ENCODE measurements around the gene EFNB1.

EFNB1 gene

DNA sequence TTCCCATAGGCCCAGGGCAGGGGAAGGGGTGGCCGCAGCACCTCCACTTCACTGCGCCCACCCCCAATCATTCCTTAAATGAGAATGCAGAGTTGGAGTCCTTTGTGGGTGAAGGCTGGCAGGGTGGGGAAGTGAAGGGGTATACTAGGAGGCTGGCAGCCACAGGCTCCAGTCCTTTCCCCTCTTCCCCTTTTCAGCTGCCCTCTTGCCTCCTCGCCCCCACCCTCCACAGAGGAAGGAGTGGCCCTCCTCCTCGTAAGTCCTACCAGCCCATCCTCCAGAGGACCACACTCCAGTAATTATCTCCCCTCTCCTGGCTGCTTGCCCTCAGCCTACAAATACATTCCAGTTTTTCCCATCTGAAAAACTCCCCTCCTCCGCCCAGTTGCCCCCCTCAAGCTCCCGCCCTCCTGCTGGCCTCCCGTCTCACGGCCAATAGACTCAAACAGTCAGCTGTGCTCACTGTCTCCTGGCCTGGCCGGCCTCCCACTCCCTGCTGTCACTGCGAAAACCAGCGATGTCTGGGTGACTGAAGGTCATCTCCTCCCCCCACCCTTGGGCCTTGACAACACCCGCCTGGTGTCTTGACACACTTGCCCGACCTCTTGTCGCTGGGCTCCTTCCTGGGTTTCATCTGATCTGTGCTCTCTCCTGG lies 38.8 kb downstream of the EFNB1 start:
- Histone ChIP-seq H3K36me3 (ENCODE audit: control insufficient read depth, insufficient read depth, low read length) (no peaks in the 10 kb centered on the region), H3K4me3 (replicated peaks; ENCODE audit: low read depth, low read length) (no peak overlapping the region), H3K27me3 (replicated peaks; ENCODE audit: control insufficient read depth, insufficient read depth, low read length) (0 out of 2 replicates have a peak, but pooled peaks cover 1% of the 10 kb centered on the region)
- no peak for DNase-seq (ENCODE audit: extremely low read depth, insufficient read length)
- TF ChIP-seq, protein P1, sequence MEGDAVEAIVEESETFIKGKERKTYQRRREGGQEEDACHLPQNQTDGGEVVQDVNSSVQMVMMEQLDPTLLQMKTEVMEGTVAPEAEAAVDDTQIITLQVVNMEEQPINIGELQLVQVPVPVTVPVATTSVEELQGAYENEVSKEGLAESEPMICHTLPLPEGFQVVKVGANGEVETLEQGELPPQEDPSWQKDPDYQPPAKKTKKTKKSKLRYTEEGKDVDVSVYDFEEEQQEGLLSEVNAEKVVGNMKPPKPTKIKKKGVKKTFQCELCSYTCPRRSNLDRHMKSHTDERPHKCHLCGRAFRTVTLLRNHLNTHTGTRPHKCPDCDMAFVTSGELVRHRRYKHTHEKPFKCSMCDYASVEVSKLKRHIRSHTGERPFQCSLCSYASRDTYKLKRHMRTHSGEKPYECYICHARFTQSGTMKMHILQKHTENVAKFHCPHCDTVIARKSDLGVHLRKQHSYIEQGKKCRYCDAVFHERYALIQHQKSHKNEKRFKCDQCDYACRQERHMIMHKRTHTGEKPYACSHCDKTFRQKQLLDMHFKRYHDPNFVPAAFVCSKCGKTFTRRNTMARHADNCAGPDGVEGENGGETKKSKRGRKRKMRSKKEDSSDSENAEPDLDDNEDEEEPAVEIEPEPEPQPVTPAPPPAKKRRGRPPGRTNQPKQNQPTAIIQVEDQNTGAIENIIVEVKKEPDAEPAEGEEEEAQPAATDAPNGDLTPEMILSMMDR (IDR thresholded peaks at IDR 0.05; ENCODE audit: insufficient read depth, low read length, poor library complexity, severe bottlenecking), result no peak

- Histone ChIP-seq H3K4me3 (replicated peaks; ENCODE audit: low read depth, low read length) (no peak overlapping the region), H3K27me3 (replicated peaks; ENCODE audit: control insufficient read depth, insufficient read depth, low read length) (0 out of 2 replicates have a peak, but pooled peaks cover 1% of the 10 kb centered on the region), H3K36me3 (ENCODE audit: control insufficient read depth, insufficient read depth, low read length) (no peaks in the 10 kb centered on the region)
- TF ChIP-seq, protein P1 (IDR thresholded peaks at IDR 0.05; ENCODE audit: insufficient read depth, low read length, poor library complexity, severe bottlenecking), result no peak
- DNase-seq (ENCODE audit: extremely low read depth, insufficient read length), result no peak
Observed at GRCh38 chrX:68868316-68868715, 39.5 kb downstream of the EFNB1 start.

DNA sequence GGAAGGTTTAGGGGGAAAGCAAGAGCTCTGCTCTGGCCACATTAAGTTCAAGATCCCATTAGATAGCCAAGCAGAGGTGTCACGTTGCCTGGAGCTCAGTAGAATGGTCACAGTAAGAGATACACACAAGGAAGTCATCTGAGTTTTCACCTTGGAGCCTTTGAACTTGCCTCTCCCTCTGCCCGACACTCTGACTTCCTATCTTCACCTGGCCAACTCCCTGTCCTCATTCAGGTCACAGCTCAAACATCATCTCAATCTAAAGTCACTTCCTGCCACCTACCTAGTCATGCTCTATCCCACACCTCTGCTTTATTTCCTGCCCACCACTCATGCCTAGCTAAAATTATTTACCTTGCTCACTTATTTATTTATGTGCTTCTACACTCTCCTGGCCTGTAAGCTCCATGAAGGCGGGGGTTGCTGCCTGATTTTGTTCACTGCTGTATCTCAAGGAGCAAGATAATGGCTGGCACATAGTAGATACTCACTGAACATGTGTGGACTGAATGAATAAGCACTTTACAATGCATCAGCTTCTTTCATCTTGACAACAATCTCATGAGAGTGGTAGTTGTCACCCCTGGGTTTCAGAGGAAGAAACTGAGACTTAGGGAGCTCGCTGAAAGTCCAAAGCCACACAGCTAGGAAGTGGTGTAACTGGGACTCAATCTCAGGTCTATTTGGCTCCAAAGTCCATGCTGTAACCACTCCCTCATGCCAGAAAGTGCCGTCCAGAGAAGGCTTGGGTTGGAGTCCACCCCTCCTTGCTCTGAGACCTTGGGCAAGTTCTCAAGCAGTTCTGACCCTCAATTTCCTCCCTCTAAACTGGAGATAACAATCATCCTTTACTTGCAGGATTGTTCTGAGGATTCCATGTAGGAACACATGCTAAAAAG lies 40.3 kb downstream of the EFNB1 start:
- TF ChIP-seq, protein P1 (IDR thresholded peaks at IDR 0.05; ENCODE audit: insufficient read depth, low read length, poor library complexity, severe bottlenecking), result no peak
- H3K27me3 ChIP-seq (replicated peaks; ENCODE audit: control insufficient read depth, insufficient read depth, low read length), result peaks cover 1% of the 10 kb centered on the region; the same call in 1 of the 2 replicates
- no peak overlapping the region for H3K4me3 ChIP-seq (replicated peaks; ENCODE audit: low read depth, low read length)
- no peaks in the 10 kb centered on the region for H3K36me3 ChIP-seq (ENCODE audit: control insufficient read depth, insufficient read depth, low read length)
- no peak for DNase-seq (ENCODE audit: extremely low read depth, insufficient read length)

DNA sequence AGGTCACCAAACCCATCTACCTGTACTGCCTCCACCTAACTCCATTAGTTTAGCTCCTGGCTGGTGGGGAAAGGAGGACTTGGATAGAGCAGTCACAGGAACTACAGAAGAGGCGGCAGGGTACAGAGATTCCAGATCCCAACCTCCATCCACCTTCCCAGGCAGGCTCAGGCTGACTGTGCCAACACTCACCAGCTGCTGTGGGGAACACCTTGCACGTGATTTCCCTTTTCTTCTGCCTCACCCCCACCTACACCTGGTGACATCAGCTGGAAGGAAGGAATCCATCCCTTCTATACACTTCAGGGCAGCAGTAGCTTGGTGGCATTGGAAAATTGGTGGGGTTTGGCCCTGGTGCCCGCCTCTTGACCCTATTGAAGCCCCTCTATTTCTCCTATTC lies 41.5 kb downstream of the EFNB1 start:
- no peak for DNase-seq (ENCODE audit: extremely low read depth, insufficient read length)
- H3K27me3 ChIP-seq (replicated peaks; ENCODE audit: control insufficient read depth, insufficient read depth, low read length), result peaks cover 1% of the 10 kb centered on the region; the same call in 1 of the 2 replicates

DNA sequence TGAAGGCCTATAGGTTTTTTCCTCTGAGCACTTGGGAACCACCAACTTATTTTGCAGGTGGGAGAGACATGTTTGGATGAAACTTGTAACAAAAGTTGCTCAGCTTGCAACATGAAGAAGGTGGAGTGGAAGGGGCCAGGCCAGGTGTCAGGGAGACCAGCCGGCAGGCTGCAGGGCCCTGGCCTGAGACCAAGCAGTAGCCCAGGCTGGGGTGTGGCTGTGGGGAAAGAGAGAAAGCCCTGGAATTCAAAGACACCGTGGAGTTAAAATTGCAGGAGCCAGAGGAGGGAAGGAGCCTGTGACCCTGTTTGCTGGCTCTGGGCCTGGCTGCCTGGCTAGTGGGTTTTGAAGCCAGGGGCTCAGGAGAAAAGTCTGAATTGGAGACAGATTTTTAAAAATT lies 43.4 kb downstream of the EFNB1 start:
- Histone ChIP-seq H3K36me3 (ENCODE audit: control insufficient read depth, insufficient read depth, low read length) (no peaks in the 10 kb centered on the region), H3K27me3 (replicated peaks; ENCODE audit: control insufficient read depth, insufficient read depth, low read length) (peaks cover 1% of the 10 kb centered on the region; the same call in 1 of the 2 replicates), H3K4me3 (replicated peaks; ENCODE audit: low read depth, low read length) (no peak overlapping the region)
- TF ChIP-seq, protein P1 (IDR thresholded peaks at IDR 0.05; ENCODE audit: insufficient read depth, low read length, poor library complexity, severe bottlenecking), result no peak
- DNase-seq (ENCODE audit: extremely low read depth, insufficient read length), result no peak

More for the DNA sequence above, 41.5 kb downstream of the EFNB1 start:
- TF ChIP-seq, protein P1 (IDR thresholded peaks at IDR 0.05; ENCODE audit: insufficient read depth, low read length, poor library complexity, severe bottlenecking), result no peak
- Histone ChIP-seq H3K4me3 (replicated peaks; ENCODE audit: low read depth, low read length) (no peak overlapping the region), H3K36me3 (ENCODE audit: control insufficient read depth, insufficient read depth, low read length) (no peaks in the 10 kb centered on the region)

Measured in GM06990 (cell line).